Epidermal melanocyte (primary cell): ENCODE results near the gene PEX11G.

Experiments
- DNase-seq: peaks from one replicate; pipeline ENCODE4 v3.0.0; 2011; ENCODE audit warnings: low spot score; ENCODE audit not compliant: insufficient read length

PEX11G gene

GRCh38 chr19:7494416-7495098, 5.7 kb upstream of the PEX11G start:
- DNase-seq: no peak

DNA sequence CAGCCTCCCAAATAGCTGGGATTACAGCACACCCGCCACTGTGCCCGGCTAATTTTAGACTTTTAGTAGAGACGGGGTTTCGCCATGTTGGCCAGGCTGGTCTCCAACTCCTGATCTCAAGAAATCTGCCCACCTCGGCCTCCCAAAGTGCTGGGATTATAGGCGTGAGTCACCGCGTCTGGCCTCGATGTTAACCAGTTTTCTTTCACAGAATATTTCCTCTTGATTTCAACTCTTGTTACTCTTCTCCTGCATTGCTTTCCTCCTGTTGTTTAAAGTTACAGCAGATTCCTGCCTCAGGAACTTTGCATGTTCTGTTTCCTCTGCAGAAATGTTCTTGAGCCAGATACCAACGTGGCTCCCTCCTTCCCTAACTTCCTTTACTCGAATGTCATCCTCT, 3.7 kb upstream of the PEX11G start:
- no peak for DNase-seq

GRCh38 chr19:7492142-7492541, 3.3 kb upstream of the PEX11G start:
- DNase-seq: no peak

GRCh38 chr19:7489609-7490044, 792 bp upstream of the PEX11G start:
- DNase-seq: no peak

DNA sequence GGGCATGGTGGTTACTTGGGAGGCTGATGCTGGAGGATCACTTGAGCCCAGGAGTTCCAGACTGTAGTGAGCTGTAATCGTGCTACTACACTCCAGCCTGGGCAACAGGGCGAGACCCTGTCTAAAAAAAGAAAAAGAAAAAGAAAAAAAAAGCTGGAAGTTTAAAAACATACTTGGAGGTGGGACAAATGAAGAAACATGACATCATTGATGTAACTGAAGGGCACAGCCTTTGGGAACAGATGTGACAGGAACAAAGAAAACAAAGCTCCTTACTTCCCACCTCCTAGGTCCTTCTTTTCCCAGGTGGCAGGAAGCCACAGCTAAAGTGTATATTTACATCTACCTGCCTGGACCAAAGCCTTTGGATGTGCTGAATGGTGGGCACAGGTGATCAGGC, 1.9 kb downstream of the PEX11G start:
- DNase-seq: no peak

DNA sequence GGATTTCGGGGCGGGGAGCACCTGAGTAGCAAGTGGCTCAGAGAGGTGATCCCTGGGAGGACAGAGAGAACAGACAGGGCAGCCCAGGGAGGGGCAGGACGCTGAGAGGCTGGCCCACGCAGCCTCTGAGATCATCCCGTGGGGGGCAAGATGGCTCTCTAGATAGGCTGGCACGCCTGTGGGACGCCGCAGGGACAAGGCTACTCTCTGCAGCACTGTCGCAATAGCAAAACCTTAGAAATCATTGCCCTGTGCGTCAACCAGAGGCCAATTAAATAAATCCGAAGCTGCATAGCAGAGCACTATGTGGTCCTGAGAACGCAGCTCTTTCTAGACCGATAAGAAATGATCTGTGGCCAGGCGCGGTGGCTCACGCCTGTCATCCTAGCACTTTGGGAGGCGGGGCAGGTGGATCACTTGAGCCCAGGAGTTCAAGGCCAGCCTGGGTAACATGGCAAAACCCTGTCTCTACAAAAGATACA, 5.1 kb downstream of the PEX11G start:
- no peak for DNase-seq

DNA sequence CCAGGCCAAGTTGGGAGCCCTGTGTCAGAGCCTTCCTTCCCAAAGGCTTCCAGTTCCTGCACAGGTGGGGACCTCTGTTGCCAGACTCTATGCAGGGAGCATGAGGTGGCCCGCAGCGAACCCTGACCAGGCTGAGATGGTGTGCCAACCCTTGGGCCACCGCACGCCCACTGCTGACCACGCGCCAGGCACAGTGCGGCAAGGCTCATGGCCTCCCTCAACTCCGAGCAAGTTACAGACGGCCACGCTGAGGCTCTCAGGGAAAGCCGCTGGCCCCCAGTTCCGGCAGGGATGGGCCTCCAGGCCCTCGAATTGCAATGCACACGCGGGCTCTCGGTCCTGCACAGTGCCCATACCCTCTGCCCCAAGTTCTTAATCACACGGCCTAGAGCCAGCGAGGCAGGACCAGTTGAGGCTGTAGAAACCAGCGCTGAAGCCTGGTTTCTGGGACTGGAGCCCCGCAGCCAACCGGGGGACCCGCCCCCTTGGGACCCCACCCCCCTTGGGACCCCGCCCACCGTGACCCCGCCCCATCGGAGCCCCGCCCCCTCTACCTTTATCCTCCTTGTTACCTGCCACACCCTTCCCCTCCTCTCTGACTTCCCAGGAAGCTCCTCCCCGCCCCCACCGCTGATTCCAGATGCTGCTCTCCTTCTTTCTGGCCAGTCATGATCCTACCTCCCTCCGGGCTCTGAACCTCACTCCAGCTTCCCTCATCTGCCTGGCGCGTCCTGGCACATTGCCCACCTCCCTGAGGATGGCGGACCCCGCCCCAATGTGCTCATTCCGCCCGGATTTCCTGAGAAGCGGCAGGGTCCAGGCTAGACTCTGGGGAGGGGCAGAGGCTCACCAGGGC, 6.0 kb downstream of the PEX11G start:
- DNase-seq: no peak

- no peak for DNase-seq
Observed at GRCh38 chr19:7480970-7481255, 7.9 kb downstream of the PEX11G start.

DNA sequence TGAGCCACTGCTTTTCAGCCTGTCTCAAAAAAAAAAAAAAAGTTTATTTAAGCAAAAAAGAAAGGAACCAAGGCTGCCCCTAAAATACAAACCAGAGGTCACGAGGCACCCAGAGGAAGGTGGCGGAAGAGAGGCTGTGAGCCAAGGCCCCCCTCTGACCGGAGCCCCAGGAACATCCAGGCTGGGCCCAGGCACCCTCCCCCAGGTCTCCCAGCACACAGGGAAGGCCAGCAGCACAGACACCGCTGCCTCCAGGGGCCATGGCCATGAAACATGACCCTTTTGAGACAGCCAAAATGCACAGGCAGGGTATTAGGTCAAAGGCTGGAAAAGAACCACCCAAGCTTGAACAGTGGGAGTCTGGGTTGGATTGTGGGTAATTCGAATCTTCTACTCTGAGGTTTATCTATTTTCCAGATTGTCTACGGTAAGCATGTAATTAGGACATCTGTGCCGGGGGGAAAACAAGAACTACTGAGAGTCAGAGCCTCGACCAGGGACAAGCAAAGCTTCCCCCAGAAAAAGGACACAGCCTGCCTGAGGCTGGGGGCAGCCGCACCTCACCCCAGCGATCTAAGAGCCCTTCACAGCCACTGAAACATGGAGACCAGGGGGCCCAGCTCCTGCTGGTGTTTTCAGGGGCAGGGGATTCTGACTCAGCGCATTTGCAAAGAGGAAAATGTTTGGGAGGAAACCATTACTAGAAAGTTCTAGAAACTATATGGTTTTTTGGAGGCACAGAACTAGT, 8.4 kb downstream of the PEX11G start:
- no peak for DNase-seq

- no peak for DNase-seq
Observed at GRCh38 chr19:7478843-7479227, 10.0 kb downstream of the PEX11G start.

GRCh38 chr19:7478173-7478842, 10.5 kb downstream of the PEX11G start:
- DNase-seq: no peak

GRCh38 chr19:7477758-7478157, 11.1 kb downstream of the PEX11G start:
- no peak for DNase-seq

DNA sequence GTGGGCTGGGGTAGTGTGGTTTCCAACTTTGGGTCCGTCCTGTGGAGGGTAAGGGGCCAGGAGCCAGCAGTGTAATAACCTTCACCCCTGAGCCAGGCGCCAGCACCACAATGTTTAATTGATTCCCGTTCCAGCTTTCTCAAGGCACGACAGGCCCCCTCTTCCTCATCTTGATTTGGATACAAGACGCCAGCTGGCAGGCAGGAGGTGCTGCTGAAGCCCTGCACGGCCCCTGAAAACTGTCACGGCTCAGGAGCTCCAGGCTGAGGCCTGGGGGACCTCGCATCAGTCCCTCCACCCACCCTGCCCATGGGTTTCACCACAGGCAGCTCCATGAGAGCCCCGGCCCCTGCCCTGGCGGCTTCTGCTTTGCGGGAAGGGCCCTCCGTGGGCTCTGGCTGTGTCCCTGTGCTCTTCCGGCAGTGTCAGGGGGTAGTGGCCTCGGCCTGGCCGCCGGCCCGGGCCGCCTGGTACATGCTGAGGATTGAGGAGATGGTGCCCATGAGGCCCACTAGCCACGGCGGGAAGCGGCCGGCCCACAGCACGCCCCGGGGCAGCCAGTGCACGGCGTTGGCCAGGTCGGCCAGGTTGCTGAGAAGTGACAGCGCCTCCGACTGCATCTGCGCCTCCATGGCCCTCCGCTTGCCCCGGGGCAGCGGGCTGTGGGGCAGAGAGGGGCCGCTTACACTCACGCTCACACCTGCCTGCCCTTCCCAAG, 11.9 kb downstream of the PEX11G start:
- DNase-seq: no peak

DNA sequence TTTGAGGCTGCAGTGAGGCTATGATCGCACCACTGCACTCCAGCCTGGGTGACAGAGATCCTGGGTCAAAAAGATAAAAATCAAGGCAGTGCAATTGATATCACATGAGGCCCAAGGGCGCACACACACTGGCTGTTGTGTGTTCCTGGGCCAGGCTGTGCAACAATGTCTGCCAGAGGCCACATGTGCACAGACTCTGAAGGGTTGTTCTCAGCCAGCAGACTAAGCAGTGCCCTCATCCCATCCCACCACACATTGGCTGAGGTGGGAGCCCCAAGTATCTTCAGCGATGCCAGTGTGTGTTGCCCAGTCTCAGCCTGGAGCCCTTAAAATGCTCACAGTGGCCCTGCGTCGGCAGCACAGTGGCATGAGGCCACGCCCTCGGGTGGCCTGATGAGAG, 12.6 kb downstream of the PEX11G start:
- DNase-seq: no peak

DNA sequence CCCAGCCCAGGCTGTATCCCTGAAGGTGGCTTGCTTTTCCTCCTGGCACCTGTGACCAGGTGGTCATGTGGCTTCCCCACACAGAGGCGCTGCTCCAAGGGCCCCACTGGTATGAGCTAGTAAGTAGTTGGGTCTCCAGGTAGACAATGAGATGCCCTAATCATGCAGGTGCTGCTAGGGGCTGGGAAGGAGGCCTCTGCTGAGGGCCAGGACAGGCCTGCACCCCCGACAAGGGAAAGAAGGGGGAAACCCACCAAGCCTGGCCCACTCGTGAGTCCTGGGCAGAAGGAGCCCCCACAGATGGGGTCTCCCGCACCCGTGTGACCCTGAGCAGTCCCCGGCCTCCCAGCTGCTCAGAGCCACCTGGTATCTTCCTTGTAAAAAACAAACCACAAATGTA, 13.2 kb downstream of the PEX11G start:
- no peak for DNase-seq

DNA sequence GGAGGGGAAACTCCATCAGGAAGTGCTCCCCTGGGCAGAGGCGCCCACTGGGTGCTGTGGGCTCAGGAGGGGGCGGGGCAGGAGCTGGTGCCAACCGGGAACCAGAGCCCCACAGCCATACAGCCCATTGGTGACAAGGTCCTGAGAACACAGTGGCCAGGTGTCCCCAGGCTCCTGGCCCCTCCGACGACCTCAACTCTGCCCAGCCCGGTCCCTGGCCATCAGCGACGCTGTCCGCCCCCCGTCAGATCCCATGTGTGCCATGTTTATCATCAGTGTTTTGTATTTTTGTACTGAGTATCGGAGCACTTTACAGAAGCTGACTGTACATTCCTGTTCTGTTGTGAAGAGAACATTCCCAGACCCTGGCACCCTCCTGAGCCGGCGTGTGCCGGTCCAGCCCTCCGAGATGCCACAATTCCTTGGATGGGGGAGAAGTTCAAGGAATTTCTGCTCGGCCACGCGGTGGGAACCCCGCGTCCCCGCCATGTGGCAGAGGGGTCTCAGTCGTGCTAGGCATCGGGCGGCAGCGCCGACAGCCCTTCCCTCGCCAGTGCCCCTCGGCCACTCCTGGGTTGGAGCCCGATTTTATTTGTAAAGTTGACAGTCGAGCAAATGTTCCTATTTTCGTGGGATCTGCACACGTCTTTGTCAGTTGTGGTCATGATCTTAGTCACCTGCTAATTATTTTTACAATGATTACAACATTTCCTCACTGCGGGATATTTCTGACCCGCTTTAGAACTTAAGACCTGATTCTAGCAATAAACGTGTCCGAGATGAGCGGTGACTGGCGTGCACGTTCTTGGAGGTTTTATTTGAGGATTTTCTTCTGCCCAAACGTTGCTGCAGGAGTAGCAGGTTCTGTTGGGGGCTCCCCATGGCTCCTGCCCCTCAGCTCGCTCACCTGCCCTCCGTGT, 16.9 kb downstream of the PEX11G start:
- DNase-seq: no peak

GRCh38 chr19:7470540-7471305, 18.1 kb downstream of the PEX11G start:
- no peak for DNase-seq

- DNase-seq: no peak
Observed at GRCh38 chr19:7469669-7470285, 19.1 kb downstream of the PEX11G start.

DNA sequence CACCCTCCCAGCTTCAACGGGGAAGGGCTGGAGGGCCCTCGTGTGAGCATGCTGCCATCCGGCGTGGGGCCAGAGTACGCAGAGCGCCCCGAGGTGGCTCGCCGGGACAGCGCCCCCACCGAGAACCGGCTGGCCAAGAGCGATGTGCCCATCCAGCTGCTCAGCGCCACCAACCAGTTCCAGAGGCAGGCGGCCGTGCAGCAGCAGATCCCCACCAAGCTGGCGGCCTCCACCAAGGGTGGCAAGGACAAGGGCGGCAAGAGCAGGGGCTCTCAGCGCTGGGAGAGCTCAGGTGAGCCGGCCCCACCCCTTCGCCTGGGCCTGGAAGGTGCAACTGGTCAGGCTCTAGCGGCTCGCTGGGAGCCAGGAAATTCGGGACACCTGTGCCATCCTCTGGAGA, 20.0 kb downstream of the PEX11G start:
- no peak for DNase-seq
